Thyroid gland (tissue), 4 donors: ENCODE data around the gene KCNK18.

Experiments
- CTCF ChIP-seq, 6 experiments: fragments of 200-600 bp in 3 of 6; fragments of 450-650 bp in 3 of 6; sonication (generic) in 3 of 6; IDR thresholded peaks; one replicate each; pipeline ENCODE4 v1.5.1; 2016 to 2019; ENCODE audit warnings: antibody characterized with exemption in 6 of 6, mild to moderate bottlenecking in 2 of 6, inconsistent platforms in 1 of 6, moderate library complexity in 1 of 6
- POLR2A ChIP-seq, 2 donors: fragments of 450-650 bp; IDR thresholded peaks; one replicate each; pipeline ENCODE4 v1.6.1; 2017; ENCODE audit warnings: antibody characterized with exemption in 2 of 2, mild to moderate bottlenecking in 2 of 2, moderate library complexity in 1 of 2

GRCh38 chr10:117223693-117224430 is 26.6 kb downstream of the KCNK18 start:
- TF ChIP-seq CTCF (IDR thresholded peaks at IDR 0.05) = no peak
- TF ChIP-seq POLR2A (IDR thresholded peaks at IDR 0.05) = no peak
